DLD1 (cell line): Measurements from ENCODE around the gene MEI1.

Source experiments
- in situ Hi-C: cut with HindIII; loops from 2 replicates; pipeline ENCODE4 v1.10.0; 2017; ENCODE audit warnings: low sequenced_read_pairs

The MEI1 gene

DNA sequence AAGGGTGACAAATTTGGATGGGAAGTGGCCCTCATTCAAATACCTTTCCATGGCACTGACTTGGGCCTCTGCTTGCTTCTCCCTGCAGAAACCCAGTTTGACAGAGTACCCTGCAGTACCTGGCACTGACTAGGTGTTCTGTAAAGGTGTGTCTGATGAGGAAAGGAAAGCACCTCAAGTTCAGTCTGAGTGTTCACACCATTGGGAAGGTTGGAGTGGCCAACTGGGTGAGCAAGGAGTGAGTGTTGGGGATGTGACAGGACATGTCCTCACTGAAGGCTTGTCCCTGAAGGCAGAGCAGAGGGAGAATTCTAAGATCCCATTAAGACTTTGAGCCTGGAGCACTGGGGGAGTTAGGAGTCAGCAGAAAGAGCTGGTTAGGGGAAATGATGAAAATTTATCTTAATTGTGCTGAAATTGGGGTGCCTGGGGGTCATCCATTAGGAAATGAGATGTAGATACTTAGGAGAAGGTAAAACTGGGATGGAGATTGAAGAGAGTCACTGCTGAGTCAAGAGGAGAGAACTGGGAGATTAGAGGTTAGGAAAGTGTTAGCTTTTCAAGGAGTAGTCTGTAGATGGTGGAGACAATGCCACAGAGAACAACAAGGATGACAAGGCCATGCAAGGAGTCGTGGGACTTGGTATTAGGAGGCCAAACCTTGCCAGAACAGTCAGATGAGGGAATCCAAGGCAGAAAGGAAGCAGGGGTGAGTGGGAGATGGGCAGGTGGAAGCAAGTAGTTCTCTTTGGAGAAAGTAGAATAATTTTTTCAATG, 139.7 kb downstream of the MEI1 start:
- in situ Hi-C loops, result no loop called here

GRCh38 chr22:41840216-41840615, 140.9 kb downstream of the MEI1 start:
- in situ Hi-C loops, result no loop called here

GRCh38 chr22:41841085-41841712, 141.9 kb downstream of the MEI1 start:
- in situ Hi-C loops, result no loop called here

DNA sequence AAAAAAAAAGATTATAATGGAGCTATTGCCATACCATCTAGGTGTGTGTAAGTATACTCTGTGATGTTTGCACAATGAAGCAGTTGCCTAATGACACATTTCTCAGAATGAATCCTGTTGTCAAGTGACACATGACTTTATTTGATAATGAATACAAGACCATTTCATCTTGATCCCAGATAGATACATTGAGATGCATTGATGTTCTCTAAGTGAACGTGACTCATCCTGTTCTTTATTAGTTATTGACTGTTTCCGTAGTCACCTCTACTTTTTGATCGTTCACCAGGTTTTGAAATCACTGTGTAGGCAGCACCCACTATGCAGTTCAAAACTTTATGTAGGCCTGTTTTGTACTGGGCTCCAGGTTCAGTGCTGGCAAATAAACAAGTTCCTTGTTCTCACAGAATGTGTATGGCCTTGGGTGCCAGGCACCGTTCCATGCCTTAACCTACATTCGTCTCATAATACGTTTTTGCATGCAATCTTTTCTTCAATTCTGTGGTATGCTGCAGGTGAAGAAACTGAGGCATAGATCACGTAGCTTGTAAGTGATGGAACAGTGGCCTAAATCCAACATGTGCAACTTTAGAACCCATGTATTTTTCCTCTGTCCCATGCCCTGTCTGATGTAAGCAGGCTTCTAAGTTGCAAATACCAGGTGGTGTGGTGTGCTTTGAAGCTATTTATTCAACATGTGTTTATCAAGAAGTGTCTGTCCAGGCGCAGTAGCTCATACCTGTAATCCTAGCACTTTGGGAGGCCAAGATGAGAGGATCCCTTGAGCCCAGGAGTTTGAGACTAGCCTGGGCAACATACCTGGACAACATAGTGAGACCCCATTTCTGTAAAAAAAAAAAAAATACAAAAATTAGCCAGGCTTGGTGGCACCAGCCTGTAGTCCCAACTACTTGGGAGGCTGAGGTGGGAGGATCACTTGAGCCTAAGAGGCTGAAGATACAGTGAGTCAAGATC, 144.0 kb downstream of the MEI1 start:
- in situ Hi-C loops, result no loop called here

DNA sequence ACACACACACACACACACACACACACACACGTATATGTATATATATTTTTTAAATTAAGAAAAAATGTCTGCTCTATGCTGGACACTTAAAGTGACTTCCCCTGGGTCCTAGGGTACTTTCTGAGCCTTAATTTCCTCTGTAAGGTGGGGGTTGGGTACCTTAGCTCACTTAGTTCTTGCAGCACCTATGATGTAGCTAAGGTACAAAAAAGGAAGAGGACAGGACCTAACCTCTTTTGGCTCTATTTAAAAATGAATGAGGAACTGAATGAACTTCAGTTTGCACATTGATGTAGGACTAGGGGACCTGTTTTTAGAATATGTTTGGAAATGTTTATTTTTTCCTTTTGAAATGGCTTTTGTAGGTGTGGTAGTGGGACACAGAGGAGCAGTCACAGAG, 144.7 kb downstream of the MEI1 start:
- in situ Hi-C loops, result no loop called here

- in situ Hi-C loops, result no loop called here
These were observed 145.2 kb downstream of the MEI1 start for GRCh38 chr22:41844513-41844912.

DNA sequence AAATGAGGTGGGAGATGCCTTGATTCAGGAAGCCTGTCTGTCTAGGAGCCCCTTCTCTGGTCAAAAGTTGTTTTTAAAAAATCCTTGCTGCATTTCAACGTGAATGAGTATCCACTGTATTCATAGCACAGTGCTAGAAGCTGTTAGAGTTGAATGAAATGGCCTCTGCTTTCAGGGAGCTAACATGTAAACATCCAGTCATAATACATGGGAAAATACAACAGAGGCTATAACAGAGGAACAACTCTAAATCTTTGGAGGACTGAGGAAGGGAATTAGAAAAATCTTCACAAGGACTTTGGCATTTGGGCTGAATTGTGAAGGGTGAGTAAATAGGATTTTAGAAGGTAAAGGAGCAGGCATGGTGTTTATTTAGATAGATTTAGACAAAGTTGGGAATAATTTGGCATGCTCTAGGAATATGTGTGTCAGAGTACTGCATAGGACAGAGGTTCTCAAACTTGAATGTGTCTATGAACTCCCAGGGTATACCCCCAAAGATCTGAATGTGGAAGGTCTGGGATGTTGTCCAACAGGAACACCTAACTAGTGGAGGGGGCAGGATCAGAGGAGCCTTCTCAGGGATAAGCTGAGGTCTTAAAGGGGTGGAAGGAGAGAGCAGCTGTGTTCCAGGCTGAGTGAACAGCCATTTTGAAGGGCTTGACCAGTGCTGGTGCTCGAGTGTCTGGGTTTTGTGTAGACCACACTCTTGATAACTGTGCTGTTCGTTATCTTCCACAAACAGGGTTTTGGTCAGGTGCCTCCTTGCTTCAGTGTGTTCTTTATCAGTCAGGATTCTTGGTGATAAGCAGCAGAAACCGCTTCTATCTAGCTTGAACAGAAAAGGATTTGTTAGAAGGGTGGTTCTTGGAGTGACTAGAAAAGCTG, 146.3 kb downstream of the MEI1 start:
- in situ Hi-C loops, result no loop called here

GRCh38 chr22:41846268-41846987, 147.1 kb downstream of the MEI1 start:
- in situ Hi-C loops, result no loop called here

- in situ Hi-C loops, result no loop called here
These were observed 148.0 kb downstream of the MEI1 start for GRCh38 chr22:41847300-41847699.

DNA sequence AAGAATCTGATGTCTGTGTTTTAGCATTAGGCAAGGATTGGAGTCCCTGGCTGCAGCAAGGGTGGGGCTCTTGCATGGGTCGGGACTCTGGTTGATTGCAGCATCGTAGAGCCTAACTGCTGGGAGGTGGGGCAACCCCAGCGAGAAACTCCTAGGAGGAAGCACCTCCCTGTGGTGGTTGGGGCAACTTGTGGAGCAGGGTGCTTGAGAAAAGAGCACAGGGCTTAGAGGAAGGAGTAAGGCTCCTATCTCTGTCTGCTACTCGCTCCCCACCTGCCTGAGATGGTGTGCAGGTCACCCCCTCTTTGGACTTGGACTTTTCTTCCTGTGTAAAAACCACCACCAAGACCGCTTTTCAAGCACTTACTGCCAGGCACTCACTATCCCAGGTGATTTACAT, 149.2 kb downstream of the MEI1 start:
- in situ Hi-C loops, result no loop called here
